IPS DF 4.7 (cell line): Measurements from ENCODE around the gene LRRC8B.
"Not testable (repeated sequence)": the region's sequence is repeated elsewhere in the genome, so short reads cannot be mapped to it uniquely, and the experiment has no call there.

ENCODE experiments used
- DNase-seq: peaks from one replicate; pipeline ENCODE4 v3.0.0-alpha.2; 2013; ENCODE audit warnings: low spot score; ENCODE audit errors: extremely low read depth

LRRC8B gene

GRCh38 chr1:89581859-89582258, 57.2 kb downstream of the LRRC8B start:
- DNase-seq: no peak

GRCh38 chr1:89582571-89582970, 57.9 kb downstream of the LRRC8B start:
- DNase-seq: no peak

GRCh38 chr1:89584211-89584610, 59.6 kb downstream of the LRRC8B start:
- no peak for DNase-seq

GRCh38 chr1:89584781-89585180, 60.2 kb downstream of the LRRC8B start:
- no peak for DNase-seq

- no peak for DNase-seq
Observed at GRCh38 chr1:89587729-89588161, 63.1 kb downstream of the LRRC8B start.

- DNase-seq: no peak
Observed at GRCh38 chr1:89588480-89588879, 63.9 kb downstream of the LRRC8B start.

- no peak for DNase-seq
Observed at GRCh38 chr1:89589515-89589914, 64.9 kb downstream of the LRRC8B start.

GRCh38 chr1:89590341-89591080, 65.9 kb downstream of the LRRC8B start:
- no peak for DNase-seq

GRCh38 chr1:89592861-89593302, 68.3 kb downstream of the LRRC8B start:
- not testable (repeated sequence) for DNase-seq

GRCh38 chr1:89594096-89594740, 69.6 kb downstream of the LRRC8B start:
- no peak for DNase-seq

- no peak for DNase-seq
Observed at GRCh38 chr1:89596698-89597097, 72.1 kb downstream of the LRRC8B start.

- no peak for DNase-seq
Observed at GRCh38 chr1:89598450-89599331, 74.1 kb downstream of the LRRC8B start.

- no peak for DNase-seq
Observed at GRCh38 chr1:89599332-89599630, 74.7 kb downstream of the LRRC8B start.

- DNase-seq: no peak
Observed at GRCh38 chr1:89600451-89601224, 76.0 kb downstream of the LRRC8B start.

GRCh38 chr1:89602871-89603404, 78.3 kb downstream of the LRRC8B start:
- DNase-seq: no peak

GRCh38 chr1:89603651-89604413, 79.2 kb downstream of the LRRC8B start:
- DNase-seq: no peak

GRCh38 chr1:89604414-89604735, 79.7 kb downstream of the LRRC8B start:
- no peak for DNase-seq

- no peak for DNase-seq
Observed at GRCh38 chr1:89605692-89606091, 81.1 kb downstream of the LRRC8B start.

GRCh38 chr1:89606227-89606980, 81.8 kb downstream of the LRRC8B start:
- no peak for DNase-seq

GRCh38 chr1:89607156-89607555, 82.5 kb downstream of the LRRC8B start:
- no peak for DNase-seq
